Skeletal muscle cell (primary cell): ENCODE data around the gene RPTOR.
"Not testable (repeated sequence)": the region's sequence is repeated elsewhere in the genome, so short reads cannot be mapped to it uniquely, and the experiment has no call there.

ENCODE experiments used
- DNase-seq: peaks from one replicate; pipeline ENCODE4 v3.0.0-alpha.2; 2010; ENCODE audit warnings: low read depth
- H3K4me3 ChIP-seq: 2 replicates; pipeline ENCODE4 v1.5.1; 2011; ENCODE audit warnings: low read depth, mild to moderate bottlenecking, control low read depth, low read length, moderate library complexity

Gene RPTOR

DNA sequence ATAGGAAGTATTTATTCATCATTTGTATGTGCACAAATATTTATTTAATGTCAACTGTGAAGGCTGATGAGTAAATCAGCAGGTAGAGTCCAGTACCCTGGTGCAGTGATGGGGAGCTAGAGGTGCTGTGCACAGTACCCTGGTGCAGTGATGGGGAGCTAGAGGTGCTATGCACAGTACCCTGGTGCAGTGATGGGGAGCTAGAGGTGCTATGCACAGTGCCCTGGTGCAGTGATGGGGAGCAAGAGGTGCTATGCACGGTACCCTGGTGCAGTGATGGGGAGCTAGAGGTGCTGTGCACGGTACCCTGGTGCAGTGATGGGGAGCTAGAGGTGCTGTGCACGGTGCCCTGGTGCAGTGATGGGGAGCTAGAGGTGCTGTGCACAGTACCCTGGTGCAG, 154.6 kb downstream of the RPTOR start:
- H3K4me3 ChIP-seq = not testable (repeated sequence)

DNA sequence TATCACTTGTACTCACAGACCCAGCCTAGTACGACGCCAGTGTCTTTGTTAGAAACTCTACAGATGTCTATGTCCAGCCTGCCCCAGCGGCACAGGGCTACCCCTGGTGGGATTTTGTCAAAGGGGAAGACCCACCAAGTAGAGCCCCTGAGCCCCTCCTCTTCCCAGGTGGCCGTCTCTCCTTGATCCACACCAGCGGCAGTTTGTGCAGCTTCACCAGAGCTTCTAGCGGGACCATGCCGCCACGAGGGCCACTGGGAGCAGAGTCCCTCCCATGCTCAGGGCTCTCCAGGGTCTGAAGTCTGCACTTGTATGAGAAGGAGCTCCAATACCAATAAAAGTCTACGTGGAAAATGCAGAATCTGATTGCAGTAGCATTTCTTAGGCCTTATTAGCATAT, 157.1 kb downstream of the RPTOR start:
- no peak overlapping the region for H3K4me3 ChIP-seq
- no peak for DNase-seq

More for the DNA sequence above, 154.6 kb downstream of the RPTOR start:
- DNase-seq = not testable (repeated sequence)

DNA sequence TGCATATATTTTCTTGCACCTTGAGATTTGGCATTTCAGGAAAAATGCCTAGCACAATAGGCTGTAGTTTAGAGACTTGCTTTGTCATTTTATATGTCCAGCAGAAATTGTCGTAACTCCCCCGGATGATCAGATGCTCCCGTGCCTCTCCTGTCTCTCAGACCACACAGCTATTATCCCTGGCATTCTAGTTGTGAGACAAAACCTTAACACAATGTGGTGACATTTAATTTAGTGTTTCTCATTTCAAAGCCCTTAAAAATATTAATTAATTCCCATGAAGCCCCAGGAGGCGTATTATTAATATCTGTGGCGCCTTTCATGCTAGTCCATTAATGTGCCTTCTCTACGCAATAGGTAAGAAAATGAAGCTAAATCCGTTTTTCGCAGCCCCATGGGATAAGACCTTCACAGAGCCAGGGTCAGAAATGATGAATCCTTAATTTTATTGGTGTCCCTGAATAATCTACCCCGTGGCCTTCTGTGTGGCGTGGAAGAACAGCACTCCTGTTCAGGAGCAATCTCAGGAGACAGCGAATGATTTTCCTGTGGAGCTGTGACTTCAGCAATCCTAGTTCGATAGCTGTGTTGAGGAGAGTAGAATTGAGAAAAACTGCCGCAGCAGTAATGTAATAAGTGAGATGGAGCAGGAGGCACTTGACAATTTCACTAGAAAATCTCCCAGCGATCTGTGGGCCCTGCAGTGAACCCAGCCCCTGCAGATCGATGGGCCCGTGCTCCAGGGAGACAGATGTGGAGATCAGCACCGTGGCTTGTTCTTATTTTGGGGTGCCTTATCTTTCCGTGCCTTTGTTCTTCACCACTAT, 157.9 kb downstream of the RPTOR start:
- no peak for DNase-seq

DNA sequence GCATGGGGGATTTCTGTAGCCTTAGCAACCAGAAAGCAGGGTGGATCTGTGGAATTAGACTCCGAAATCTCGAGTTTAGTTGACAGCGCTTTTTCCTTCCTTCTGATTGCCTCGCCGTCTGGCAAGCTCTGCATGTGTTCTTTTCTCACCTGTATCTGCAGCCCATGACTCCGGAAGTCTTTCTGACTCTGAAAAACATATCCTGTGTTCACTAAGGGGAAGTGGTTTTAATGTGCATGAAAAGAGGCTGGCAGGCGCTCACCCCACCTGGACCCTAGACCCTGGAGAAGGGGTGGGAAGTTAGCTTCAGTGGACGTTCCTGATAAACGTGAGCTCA, 158.5 kb downstream of the RPTOR start:
- DNase-seq = no peak
- H3K4me3 ChIP-seq = no peak overlapping the region

More for the DNA sequence above, 157.9 kb downstream of the RPTOR start:
- H3K4me3 ChIP-seq = no peak overlapping the region

DNA sequence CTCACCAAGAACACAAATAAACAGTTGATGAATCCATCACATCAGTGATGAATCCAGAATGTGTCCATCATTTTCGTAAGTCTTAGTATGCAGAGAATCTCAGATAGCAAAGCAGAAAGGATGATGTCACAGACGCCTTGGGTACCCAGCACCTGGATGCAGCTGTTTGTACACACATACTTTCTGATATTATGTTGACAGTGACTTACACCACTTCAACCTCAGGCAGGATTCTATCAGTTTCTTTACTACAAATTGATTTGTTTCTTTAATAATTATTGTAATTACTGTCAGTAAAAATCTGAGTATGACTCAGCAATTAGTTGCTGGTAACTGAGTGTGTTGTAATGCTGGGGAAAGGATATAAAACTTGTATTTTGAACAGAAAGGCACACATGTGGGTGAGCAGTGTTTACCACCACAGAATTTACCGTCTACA, 159.8 kb downstream of the RPTOR start:
- no peak for DNase-seq

DNA sequence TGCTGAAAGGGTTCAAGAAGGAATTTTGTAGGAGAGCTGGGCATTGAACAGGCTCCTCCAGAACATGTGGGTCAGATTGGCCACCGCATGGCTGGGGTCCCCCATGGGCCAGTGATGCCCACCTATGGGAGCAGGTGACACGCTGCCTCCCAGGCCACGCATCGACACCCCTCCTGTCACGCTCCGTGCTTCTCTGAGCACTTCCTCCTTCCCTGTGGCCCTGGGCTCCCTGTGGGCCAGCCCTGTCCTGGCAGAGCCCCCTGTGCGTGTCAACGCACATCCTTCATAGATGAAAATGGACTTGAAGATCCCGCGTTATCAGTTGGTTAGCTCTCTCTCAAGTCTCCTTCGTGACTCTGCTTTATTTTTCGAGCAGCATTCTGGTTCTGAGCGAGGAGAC, 160.3 kb downstream of the RPTOR start:
- no peak for DNase-seq
- H3K4me3 ChIP-seq = no peak overlapping the region

More for the DNA sequence above, 159.8 kb downstream of the RPTOR start:
- no peak overlapping the region for H3K4me3 ChIP-seq

DNA sequence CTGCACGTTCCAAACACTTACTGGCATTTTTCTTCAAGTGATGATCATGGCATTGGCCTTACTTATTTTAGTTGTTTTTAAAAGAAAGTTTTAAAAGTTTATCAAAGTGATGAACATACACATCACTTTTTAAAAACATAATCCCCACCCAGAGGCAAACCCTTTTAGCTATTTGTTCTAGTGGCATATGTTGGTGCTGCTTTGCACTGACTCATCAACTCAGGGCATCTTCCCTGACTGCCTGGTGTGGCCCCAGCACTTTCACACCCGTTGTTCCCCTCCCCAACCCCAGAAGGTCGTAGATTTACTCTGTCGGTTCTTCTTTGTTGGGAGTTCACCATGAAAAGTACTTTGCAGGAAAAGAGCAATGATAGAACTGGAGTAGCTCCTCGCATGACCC, 161.3 kb downstream of the RPTOR start:
- DNase-seq = no peak
- H3K4me3 ChIP-seq = no peak overlapping the region

DNA sequence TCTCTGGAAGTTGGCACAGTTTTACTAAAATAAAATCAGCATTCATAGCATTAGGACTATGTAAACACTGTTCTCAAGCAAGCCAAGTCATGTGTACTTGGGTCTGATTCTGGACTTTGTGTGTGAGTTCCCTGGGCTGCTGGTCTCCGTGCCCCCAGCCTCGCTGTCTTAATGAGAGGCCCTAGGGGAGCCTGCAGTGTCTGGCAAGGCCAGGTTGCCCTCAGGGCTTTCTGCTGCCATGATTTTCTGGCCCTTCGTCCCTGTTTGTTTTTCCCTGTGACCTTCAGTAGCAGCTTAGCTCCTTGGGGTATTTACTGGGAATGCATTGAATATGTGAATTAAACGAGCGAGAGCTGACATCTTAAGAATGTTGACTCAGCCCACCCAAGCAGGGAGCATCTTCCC, 161.8 kb downstream of the RPTOR start:
- no peak for DNase-seq
- H3K4me3 ChIP-seq = no peak overlapping the region

DNA sequence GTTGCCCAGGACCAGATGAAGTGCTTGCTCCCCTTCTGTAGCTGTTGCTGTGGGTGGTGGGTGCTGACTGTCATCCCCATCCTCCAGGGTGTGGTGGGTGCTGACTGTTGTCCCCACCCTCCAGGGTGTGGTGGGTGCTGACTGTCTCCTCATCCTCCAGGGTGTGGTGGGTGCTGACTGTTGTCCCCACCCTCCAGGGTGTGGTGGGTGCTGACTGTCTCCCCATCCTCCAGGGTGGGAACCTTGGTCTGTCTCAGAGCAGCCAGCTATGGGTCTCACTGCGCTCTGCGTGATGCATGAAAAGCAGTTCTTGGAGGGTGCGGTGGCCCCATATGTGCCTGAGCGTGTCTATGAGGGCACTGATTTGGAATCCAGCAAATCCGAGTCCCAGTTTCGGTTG, 163.8 kb downstream of the RPTOR start:
- DNase-seq = no peak
- H3K4me3 ChIP-seq = no peak overlapping the region

DNA sequence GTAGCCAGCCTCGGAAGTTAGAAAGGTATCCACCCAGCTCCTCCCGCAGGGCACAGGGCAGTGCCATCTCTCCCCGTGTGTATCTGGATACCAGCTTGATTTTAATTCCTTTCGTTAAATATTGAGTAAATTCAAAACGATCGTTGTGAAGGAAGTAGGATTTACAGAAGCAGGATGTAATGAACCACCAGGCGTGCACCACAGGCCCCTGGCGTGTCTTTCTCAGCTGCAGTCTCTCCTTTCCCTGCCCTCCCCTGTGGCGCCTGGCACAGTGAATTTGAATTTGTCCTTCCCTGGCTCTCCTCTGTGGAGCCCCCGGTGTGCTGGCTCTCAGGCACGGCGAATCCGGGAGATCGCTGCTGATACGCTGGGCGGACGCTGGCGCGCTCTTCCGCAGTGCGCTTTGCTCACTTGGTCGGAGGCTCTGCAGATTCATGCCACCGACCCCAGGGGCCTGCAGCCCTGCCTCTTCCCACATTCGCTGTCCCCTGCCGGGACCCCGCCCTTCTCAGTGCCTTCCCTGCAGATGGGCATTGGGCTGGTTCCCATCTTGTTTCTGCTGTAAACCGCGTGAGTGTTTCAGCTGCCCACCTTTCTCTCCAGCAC, 164.6 kb downstream of the RPTOR start:
- no peak for DNase-seq
- no peak overlapping the region for H3K4me3 ChIP-seq

DNA sequence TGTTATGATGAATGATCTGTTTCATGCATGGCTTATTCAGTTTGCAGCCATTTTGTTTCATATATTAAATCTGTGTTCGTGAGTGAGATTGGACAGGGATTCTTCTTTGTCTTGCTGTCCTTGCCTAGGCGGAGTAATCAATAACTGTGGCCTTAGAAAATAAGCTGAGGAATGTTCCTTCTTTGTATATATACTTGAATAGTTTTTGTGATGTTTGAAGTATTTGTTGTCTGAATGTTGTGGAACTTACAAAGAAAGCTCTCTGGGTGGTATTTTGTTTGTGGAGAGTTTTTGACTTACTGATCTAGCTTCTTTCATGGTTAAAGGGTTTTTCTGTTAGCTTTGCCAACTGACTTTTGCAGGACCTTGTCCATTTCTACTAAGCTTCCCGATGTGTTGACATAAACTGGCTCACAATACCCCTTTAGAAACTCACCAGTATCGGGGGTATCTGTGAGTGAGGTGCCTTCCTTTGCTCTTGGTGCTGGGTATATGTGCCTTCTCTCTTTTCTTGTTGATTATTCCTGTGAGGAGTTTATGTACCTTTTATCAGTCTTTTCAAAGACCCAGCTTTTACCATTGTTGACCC, 166.2 kb downstream of the RPTOR start:
- no peak overlapping the region for H3K4me3 ChIP-seq
- DNase-seq = no peak

DNA sequence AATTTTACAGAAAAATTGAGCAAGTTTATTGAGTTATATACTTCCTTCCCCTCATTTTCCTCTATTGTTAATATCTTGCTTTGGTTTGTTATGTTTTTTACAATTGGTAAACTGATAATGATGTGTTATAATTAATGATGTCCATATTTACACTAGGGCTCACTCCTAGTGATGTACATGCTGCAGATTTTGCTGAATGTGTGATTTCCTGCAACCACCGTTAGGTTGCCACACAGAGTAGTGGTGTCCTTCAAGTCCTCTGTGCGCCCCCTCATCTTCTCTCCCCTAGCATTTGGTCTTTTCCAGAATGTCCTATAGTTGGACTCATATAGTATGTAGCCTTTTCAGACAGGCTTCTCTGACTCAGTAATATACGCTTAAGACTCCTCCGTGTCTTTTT, 167.5 kb downstream of the RPTOR start:
- no peak for DNase-seq
- H3K4me3 ChIP-seq = no peak overlapping the region

DNA sequence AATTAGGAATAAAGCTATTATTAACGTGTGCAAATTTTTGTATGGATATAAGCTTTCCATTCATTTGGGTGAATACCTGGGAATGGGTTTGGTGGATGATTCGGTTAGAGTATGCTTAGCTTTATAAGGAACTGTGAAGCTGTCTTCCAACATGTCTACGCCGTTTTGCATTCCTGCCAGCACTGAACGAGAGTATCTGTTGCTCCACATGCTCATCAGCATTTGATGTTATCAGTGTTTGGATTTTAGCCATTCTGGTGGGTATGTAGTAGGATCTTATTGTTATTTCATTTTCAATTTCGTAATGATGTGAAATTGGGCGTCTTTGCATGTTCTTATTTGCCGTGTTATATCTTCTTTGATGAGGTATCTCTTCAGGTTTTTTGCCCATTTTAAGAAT, 168.0 kb downstream of the RPTOR start:
- H3K4me3 ChIP-seq = no peak overlapping the region
- no peak for DNase-seq

DNA sequence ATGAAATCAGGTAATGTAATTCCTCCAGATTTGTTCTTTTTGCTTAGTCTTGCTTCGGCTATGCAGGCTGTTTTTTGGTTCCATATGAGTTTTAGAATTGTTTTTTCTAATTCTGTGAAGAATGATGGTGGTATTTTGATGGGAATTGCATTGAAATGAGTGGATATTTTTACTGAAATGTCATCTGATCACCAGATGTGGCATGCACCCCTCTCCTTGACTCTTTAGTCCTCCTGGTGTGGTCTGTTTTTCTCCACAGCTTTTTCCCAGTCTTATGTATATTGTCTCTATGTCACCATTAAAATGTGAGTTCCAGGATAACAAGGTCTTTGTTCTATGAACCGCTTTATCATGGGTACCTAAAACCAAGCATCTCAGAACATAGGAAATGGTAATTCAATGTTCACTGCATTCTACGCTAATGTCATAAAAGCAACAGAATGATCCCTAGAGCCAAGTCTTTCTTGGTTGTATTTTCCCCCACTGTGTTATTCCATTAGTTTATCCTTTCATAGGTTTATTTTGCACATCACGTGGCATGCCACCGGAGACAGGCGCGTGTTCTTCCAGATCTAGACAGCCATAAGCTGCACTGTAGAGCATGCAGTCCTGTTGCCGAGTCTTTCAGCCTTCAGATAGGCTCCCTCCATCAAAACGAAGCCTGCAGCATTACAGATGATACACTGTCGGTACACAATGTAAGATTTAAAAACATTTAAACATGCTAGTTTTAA, 172.5 kb downstream of the RPTOR start:
- no peak overlapping the region for H3K4me3 ChIP-seq
- DNase-seq = no peak

DNA sequence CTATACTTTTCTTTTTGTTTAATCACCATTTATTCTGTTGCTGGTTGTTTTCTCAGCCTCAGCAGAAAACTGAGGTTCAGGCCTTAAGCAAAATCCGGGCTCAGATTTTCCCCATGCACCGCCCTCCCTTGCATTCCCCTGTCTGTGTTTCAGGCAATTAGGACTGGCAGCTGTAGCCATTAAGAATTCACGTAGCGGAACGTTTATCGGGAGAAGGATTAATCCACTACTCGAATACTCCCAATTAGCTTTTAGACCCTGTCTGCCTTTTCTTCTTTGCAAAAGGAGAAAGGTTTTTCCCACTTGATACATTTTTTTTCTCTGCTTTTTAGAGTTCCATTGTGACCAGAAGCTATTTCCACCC, 173.1 kb downstream of the RPTOR start:
- no peak for DNase-seq
- H3K4me3 ChIP-seq = no peak overlapping the region

DNA sequence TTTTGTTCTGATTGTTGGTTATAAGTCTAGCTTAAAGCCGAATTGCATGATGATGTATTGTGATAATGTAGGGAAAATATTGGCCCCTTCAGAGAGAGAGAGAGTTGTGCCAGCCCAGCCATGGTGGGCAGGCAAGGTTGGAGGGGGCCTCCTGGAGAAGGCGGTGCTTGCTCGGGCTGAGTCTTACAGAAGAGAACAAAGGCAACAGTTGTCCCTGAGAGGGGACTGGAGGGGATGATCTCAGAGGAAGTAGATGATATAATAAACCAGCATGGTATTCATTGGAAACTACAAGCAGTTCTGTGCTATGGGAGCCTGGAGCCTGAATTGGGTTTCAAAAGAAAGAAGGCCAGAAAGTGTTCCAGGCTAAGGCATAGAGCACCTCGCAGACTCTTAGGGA, 173.8 kb downstream of the RPTOR start:
- H3K4me3 ChIP-seq = no peak overlapping the region
- DNase-seq = no peak

DNA sequence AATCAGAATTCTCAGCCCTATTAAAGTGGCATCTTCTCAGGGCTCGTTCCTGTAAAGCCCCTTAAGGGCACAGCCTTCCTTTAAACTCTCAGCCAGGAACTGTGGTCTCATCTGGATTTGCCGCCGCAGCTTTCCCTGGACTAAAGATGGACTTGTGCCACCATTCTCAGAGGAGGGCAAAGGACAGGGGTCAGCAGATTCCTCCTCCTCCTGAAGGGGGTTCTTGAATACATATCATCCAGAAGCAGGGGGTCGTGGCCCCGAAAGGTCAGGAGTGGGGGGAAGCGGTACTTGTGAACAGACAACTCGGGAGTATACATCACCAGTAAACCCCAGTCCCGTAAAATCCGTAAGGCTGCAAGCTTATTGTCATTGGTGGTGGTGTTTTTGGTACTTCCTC, 174.8 kb downstream of the RPTOR start:
- H3K4me3 ChIP-seq = no peak overlapping the region
- DNase-seq = no peak

DNA sequence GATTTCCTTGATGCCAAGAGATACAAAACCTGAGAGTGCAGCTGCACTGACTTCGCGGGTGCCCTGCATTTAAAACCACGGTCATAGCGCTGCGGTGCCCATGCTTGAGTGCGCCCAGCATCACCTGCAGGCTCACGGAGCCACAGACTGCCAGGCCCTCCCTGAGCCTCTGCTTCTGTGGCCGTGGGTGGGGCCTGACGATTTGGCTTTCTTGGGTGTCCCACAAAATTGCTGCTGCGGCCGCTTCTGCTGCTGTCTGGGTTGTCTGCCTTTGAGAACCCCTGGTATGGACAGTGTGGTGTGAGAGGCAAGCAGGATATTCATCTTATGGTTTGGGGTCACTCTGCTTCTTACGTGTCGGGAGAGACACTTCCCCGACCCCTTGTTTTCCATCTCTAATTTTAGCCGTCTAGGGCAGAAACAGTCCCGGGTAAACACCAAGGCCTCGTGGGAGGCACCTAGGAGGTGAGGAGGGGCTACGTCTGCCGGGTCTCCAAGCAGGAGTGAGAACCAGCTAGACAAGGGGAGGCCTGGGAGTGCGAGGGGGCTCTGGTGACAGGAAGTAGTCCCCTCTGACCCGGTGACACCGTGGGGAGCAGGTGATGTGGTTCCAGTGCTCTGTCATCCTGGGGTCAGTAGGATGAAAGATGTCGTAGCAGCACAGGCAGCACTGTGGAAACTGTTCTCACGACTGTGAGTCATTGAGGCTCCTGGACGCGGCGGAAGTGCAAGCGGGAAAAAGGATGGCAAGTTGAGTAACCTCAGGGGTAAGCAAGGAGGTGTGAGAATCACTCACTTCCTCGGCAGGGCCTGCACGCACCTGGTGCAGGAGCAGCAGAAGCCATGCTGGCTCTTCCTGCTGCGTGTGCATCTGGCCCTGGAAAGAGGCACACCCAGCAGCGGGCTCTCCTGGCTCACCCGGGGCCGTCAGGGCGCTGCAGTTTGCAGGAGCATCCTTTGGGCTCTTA, 176.3 kb downstream of the RPTOR start:
- peak; percentile 66 for DNase-seq
- no peak overlapping the region for H3K4me3 ChIP-seq

DNA sequence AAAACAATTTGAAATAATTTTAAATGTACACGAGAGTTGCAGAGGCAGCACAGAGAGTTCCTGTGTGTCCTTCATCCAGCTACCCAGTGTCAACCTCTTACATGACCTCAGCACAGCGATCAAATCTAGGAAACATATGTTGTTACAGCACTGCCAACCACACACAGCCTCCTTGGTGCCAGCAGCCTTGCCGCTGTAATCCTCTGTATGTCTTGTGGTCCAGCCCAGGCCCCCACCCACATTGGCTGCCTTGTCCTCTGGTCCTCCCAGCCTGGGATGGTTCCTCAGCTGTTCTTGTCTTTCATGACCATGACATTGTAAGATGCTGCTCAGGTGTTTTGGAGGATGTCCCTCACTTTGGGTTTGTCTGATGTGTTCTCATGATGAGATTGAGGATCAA, 178.0 kb downstream of the RPTOR start:
- peak; percentile 30 for DNase-seq
- H3K4me3 ChIP-seq = no peak overlapping the region
